ENCODE measurements around the gene FAM227A.

GRCh38 chr22:38694049-38694448 is 37.9 kb upstream of the FAM227A start:
- TF ChIP-seq EZH2 (IDR thresholded peaks at IDR 0.05) (no peak), POLR2AphosphoS5 (IDR thresholded peaks at IDR 0.05; ENCODE audit: borderline replicate concordance, low read depth, low read length) (no peak), FOXP2 (optimal IDR thresholded peaks at IDR 0.05; ENCODE audit: control extremely low read depth, extremely low read length, insufficient read depth) (no peak)

Measured in SK-N-MC (cell line).